COLO829 (cell line): ENCODE measurements around the gene ZNF718.
"Not testable (repeated sequence)": the region's sequence is repeated elsewhere in the genome, so short reads cannot be mapped to it uniquely, and the experiment has no call there.

Source experiments
- DNase-seq: peaks from one replicate; pipeline ENCODE4 v3.0.0; 2012; ENCODE audit warnings: low spot score

ZNF718 gene

DNA sequence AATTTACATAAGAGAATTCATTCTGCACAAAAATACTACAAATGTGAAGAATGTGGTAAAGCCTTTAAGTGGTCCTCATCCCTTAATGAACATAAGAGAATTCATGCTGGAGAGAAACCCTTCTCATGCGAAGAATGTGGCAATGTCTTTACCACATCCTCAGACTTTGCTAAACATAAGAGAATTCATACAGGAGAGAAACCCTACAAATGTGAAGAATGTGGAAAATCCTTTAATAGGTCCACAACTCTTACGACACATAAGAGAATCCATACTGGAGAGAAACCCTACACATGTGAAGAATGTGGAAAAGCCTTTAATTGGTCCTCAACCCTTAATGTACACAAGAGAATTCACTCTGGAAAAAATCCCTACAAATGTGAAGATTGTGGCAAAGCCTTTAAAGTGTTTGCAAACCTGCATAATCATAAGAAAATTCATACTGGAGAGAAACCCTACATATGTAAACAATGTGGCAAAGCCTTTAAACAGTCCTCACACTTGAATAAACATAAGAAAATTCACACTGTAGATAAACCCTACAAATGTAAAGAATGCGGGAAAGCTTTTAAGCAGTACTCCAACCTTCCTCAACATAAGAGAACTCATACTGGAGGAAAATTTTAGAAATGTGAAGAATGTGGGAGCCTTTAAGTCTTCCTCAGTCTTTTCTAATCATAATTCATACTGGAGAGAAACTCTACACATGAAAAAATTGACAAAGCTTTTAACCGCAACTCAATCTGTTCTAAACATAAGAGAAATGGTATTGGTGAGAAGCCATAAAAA is 37.4 kb downstream of the ZNF718 start:
- DNase-seq = no peak

DNA sequence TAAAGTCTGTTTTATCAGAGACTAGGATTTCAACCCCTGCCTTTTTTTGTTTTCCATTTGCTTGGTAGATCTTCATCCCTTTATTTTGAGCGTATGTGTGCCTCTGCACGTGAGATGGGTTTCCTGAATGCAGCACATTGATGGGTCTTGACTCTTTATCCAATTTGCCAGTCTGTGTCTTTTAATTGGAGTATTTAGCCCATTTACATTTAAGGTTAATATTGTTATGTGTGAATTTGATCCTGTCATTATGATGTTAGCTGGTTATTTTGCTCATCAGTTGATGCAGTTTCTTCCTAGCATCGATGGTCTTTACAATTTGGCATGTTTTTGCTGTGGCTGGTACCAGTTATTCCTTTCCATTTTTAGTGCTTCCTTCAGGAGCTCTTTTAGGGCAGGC is 45.3 kb downstream of the ZNF718 start:
- DNase-seq = not testable (repeated sequence)

DNA sequence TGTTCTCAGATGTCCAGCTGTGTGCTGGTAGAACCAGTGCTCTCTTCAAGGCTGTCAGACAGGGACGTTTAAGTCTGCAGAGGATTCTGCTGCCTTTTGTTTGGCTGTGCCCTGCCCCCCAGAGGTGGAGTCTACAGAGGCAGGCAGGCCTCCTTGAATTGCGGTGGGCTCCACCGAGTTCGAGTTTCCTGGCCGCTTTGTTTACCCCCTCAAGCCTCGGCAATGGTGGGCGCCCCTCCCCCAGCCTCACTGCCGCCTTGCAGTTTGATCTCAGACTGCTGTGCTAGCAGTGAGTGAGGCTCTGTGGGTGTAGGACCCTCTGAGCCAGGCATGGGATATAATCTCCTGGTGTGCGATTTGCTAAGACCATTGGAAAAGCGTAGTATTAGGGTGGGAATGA is 47.0 kb downstream of the ZNF718 start:
- DNase-seq = not testable (repeated sequence)

DNA sequence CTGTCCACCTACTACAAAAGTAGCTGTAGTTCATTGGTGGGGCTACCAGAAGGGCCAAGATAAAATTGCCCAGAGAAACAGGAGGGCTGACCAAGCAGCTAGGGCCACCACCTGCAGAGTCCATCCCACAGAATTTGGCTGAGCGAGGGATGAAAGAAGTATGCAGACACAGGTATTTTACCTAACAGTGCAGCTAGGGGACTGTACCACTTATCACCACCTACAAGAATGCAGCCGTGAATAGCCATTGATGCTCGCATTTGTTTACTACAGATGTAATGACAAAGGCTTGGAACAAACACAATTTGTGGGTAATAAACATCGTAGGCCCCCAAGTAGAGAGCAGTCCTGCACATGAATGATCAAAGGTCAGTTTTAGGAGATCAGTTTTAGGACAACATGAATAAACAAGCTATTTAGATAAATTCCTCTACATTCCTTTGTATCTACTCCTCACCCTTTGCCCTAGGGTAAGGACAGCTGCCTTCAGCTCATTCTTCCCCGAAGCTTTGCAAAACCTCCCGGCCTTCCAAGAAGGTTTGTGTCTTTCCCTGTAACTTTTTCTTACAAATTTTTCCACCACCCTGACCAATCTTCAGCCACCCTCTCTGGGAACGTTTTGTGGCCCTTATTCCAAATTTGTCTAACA is 49.5 kb downstream of the ZNF718 start:
- no peak for DNase-seq

DNA sequence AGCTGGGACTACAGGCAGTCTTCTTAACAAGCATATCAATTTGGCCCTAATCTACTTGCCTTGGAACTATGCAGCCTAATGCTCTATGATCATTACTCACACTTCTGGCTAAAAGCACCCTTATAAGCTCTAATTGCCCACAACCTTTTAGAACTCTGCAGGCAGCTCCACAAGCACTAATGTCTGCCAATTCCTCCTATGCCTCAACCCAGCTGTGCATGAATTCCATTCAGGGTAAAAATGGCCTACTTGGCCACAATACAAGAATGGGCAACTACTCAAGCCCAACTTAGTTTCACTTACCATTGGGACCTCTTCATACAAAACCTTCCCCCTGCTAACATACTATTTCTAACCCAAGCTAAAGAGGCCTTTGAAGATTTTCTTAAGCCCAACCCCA is 51.7 kb downstream of the ZNF718 start:
- DNase-seq = no peak

DNA sequence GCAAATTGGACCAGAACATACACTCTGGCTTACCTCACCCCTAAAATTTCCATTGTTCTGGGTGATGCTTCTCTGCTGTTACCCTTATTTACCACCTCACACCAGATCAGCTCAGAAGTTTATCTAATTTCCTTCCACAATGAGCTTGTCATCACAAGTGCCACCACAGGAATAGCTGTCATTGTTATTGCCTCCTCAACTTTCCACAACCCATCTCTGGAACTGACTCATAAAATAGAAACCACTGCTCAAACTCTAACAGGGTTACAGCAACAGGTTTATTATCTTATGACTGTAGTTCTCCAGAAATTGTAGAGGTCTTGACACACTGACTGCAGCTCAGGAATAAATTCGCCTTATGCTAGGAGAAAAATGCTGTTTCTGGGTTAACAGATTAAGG is 52.7 kb downstream of the ZNF718 start:
- no peak for DNase-seq

DNA sequence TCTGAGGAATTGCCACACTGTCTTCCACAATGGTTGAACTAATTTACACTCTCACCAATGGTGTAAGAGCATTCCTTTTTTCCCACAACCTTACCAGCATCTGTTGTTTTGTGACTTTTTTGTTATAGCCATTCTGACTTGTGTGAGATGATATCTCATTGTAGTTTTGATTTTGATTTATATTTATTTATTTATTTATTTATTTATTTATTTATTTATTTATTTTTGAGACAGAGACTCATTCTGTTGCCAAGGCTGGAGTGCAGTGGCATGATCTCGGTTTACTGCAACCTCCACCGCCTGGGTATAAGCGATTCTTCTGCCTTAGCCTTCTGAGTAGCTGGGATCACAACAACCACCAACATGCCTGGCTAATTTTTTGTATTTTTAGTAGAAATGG is 57.9 kb downstream of the ZNF718 start:
- not testable (repeated sequence) for DNase-seq

DNA sequence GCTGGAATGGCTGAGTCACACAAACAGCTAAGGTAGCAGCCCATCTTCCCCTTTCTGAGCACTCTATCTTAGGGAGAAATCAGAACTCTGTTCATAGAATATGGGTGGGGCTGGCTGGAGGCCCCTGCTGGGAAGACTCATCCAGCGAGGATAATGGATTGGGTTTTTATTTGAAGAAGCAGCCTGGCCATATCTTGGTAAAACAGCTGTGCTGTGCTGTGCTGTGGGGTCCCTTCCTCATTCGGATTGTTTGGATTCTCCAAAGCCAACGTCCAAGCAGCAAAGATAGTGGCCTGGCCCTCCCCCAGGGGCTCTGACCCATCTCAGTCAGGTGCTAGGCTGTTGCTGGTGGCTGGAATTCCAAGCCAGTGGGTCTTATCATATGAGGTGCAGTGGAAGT is 63.8 kb downstream of the ZNF718 start:
- DNase-seq = no peak

DNA sequence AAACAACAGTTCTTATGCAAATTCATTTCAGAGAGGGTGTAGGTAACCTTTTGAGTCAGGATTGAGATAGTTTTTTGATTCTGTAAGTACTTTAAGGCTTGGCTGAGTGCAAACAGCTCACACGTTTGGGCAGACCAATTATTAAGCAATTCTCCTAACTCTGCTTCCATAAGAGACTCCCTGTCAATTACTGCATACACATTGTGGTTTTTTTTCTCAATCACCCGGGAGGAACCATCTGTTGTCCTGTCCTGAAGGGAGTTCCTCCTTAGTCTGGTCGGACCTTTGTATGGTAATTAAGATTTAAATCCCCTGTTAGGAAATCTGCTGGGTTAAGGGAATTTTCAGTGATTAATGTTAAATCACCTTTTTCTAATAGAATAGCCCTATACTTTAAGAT is 70.9 kb downstream of the ZNF718 start:
- not testable (repeated sequence) for DNase-seq

DNA sequence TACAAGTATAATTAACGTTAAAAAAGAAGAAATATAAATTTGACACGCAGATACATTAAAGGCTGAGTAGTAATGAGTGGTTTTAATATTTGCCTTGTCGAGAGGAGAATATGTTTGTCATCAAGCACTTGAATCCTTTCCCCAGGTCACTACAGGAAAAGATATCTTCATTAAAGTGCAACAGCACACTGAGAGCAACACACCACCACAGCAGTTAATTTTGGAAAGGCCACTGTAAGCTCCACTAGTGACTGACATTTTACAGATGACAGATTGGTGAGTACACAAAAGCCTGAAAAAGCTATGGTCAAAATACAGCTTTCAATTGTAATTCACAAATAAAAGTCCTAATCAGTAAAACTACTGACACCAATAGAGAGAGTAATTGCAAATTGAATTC is 76.6 kb downstream of the ZNF718 start:
- DNase-seq = no peak

DNA sequence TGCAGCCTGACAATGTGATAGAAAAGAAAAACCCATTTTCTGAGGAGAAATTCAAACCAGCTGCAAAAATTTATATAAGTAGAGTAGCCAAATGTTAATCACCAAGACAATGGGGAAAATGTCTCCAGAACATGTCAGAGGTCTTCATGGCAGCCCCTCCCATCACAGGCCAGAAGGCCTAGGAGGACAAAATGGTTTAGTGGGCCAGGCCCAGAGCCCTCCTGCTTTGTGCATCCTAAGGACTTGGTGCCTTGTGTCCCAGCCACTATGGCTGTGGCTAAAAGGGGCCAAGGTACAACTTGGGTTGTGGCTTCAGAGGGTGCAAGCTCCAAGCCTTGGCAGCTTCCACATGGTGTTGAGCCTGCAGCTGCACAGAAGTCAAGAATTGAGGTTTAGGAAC is 78.5 kb downstream of the ZNF718 start:
- not testable (repeated sequence) for DNase-seq

DNA sequence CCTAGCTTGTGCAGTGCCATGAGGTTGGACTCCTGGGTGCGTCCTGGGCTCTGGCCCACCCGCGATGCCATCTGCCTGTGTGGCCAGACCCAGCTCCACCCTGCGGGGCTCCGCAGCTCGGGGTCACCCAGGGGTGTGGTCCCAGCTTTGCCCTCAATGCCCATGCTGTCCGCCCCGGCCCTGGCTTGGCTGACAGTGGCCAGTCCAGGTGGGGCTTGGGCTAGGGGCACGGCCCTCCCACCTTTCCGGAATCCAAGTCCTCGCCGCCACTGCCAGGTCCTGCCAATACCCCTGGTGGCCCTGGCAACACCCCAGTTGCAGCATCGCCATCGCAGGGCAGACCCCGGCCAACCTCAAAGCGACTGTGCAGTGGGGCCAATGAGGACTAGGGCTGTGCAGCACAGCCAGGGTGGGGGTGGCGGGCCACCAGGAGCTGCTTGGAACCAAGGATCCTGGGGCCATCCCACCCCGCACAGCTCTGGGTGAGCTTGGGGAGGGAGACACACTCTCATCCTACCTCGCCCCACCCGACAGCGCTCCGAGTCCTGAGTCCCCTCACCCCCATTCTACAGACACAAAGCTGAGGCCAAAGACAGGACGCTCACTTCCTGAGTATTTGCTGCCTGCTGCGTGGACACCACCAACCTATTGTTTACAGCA is 80.9 kb downstream of the ZNF718 start:
- DNase-seq = no peak

DNA sequence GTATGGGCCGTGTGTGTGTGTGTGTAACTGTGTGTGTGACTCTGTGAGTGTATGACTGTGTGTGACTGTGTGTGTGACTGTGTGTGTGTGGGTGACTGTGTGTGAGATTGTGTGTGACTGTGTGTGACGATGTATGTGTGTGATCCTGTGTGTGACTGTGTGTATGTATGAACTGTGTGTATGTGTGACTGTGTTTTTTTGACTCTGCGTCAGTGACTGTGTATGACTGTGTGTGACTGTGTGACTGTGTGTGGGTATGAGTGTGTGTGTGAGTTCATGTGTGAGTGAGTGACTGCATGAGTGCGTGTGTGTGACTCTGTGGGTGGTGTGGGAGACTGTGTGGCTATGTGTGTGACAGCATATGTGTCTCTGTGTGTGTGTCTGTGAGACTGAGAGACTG is 81.8 kb downstream of the ZNF718 start:
- no peak for DNase-seq

DNA sequence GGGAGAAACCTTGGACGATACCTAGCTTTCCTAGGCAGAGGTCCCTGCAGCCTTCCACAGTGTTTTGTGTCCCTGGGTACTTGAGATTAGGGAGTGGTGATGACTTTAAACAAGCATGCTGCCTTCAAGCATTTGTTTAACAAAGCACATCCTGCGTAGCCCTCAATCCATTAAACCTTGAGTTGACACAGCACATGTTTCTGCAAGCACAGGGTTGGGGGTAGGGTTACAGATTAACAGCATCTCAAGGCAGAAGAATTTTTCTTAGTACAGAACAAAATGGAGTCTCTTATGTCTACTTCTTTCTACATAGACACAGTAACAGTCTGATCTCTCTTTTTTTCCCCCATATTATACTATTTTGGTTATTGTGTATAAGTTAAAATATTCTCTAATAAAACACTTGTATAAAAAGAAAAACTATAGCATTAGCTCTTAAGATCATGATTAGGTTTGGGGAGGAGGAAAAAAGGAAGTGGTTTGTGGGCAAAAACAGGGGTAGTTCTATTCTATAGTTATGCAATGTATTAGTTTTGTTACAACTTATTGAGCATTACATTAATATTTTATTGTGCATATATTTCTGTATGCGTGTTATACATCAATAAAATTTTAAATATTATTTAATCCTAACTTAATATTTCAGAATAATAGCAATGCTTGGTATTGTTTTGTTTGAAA is 84.3 kb downstream of the ZNF718 start:
- not testable (repeated sequence) for DNase-seq

DNA sequence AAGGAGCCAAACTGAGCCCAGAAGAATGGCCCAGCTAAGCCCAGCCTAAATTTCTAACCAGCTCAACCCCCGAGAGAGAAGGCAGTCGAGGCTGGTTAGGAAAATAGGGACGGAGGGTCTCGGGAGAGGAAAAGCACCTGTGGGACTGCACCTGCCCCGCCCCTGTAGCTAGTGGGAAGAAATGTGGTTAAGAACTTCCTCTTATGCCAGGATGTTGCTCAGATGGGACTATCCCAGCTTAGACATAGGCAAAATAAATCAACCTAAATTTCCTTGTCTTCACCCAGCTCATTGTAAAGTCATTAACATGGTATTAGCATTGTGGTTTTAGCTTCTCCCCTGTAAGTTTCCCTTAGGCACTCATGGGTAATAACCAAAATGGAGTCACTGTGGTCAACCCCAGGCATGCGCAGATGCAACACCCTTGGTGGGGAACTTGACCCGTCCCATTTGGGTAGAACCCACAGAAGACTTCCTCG is 86.8 kb downstream of the ZNF718 start:
- no peak for DNase-seq

DNA sequence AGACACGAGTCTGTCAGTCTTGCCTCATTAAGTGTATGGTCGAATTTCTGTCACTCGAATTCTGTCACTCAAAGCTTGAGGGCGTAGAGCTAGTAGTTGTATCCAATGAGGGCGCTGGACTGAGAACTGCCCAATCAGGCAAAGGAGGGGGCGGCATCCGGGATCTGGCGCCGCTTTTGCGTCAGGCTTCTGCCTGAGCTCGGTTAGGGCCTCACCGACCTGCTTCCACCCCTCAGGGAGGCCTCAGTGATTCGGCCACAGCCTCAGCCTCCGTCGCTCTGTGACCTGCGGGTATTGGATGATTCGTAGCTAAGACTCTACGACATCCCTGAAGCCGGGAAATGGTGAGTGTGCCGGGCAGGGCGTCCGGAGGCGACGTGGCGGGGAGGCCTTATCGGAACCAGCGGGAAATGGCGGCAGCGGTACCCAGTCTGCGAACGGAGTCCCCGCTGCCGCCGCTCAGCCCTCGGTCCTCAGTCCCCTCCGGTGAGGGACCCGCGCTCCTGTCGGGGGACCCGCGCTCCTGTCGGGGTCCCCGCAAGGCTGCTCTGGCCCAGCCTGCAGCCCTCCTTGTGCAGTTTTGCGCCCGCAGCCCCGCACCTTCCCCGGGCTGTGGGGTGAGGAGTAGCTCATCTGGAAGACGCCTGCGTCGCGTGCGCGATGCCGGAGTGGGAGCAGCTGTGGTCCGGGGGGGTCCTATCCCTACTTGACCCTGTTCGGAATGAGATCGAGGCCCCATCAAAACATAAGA is 88.3 kb downstream of the ZNF718 start:
- DNase-seq = no peak

DNA sequence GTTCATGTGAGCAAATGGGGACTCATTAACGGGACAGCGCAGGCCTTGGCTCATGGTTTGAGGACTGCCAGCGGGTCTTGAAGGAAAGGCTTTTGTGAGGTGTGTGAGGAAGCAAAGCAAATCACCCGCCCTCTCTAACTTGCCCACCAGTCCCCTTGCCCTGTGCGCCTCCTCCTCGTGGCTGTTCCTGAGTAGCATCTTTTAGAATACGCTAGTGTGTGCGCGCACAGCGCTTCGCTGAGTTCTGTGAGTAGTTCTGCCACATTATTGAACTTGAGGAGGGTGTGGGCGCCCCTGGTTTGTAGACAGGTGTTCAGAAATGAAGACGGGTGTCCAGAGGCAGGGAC is 88.9 kb downstream of the ZNF718 start:
- DNase-seq = not testable (repeated sequence)
